Sciatic nerve (tissue), 2 donors: ENCODE results near the gene ASIP. TPM values are rescaled to one million over a fixed set of nuclear protein-coding genes. Genes with fewer than 3 reads are reported as not detected.
A peak's percentile ranks its signal among the peaks of the same experiment; 100 is the strongest.
"Not testable (repeated sequence)": the region's sequence is repeated elsewhere in the genome, so short reads cannot be mapped to it uniquely, and the experiment has no call there.

ENCODE experiments used
- ATAC-seq: fragments of 200-7000 bp; cut with Tn5 transposase; one replicate; pipeline ENCODE4 v1.9.1; 2020; ENCODE audit warnings: mild to moderate bottlenecking, moderate library complexity
- DNase-seq: peaks from one replicate; pipeline ENCODE4 v3.0.0-alpha.2; 2020; ENCODE audit warnings: low spot score
- intact Hi-C: fragments of 100-400 bp; cut with DNase I; formaldehyde crosslinking; loops from one replicate; pipeline ENCODE4 v1.14.2; 2022
- total RNA-seq: library from RNA; stranded (reverse); fragmentation: NEBNext Ultra II Directional; extraction: Animal tissue kit (Norgen Biotek cat#: 25700); gene quantifications from one replicate; pipeline ENCODE4 v1.2.1, GENCODE V29; 2021
- donor health status: DM: no; HTN: no; CAD: no.
- donor health status: DM: no; HTN: no; CAD: no.

Gene ASIP
- total RNA-seq, 1 donor from 2014 or later: 3.0 TPM

GRCh38 chr20:34237942-34238341, 3.3 kb upstream of the ASIP start:
- DNase-seq: no peak
- intact Hi-C loops: no loop called here
- ATAC-seq: no peak

GRCh38 chr20:34240121-34240520, 1.1 kb upstream of the ASIP start:
- DNase-seq (no peak), ATAC-seq (no peak)
- intact Hi-C loops: loop anchor here (10.0 kb wide), 1 partner anchor 1095 kb away; no protein-coding TSS in a partner anchor

- intact Hi-C loops: loop anchor here (10.0 kb wide), 1 partner anchor 1097 kb away; no protein-coding TSS in a partner anchor
- not testable (repeated sequence) for ATAC-seq, DNase-seq
Observed at GRCh38 chr20:34242015-34242414, 792 bp downstream of the ASIP start.

- intact Hi-C loops: loop anchor here (10.0 kb wide), 1 partner anchor 1098 kb away; no protein-coding TSS in a partner anchor
- no peak for ATAC-seq
- DNase-seq: no peak
Observed at GRCh38 chr20:34242879-34243278, 1.7 kb downstream of the ASIP start.

- intact Hi-C loops: loop anchor here (10.0 kb wide), 1 partner anchor 1099 kb away; no protein-coding TSS in a partner anchor
- DNase-seq (no peak), ATAC-seq (no peak)
Observed at GRCh38 chr20:34243377-34243776, 2.2 kb downstream of the ASIP start.

- no peak for DNase-seq
- no peak for ATAC-seq
- intact Hi-C loops: loop anchor here (10.0 kb wide), 1 partner anchor 1101 kb away; no protein-coding TSS in a partner anchor
Observed at GRCh38 chr20:34246126-34246626, 5.0 kb downstream of the ASIP start.

GRCh38 chr20:34249291-34249690, 8.1 kb downstream of the ASIP start:
- ATAC-seq (peak; percentile 62), DNase-seq (no peak)
- intact Hi-C loops: loop anchor here (10.0 kb wide), 1 partner anchor 1104 kb away; no protein-coding TSS in a partner anchor

GRCh38 chr20:34250005-34250404, 8.8 kb downstream of the ASIP start:
- no peak for ATAC-seq
- no peak for DNase-seq
- intact Hi-C loops: no loop called here

- intact Hi-C loops: no loop called here
- ATAC-seq: no peak
Observed at GRCh38 chr20:34251619-34252018, 10.4 kb downstream of the ASIP start.

GRCh38 chr20:34252431-34253086, 11.3 kb downstream of the ASIP start:
- ATAC-seq, DNase-seq, intact Hi-C loops: not testable (repeated sequence)

More at GRCh38 chr20:34251619-34252018, 10.4 kb downstream of the ASIP start:
- no peak for DNase-seq

- DNase-seq: no peak
- intact Hi-C loops: no loop called here
- no peak for ATAC-seq
Observed at GRCh38 chr20:34254979-34255378, 13.8 kb downstream of the ASIP start.

- DNase-seq: no peak
- intact Hi-C loops: no loop called here
- no peak for ATAC-seq
Observed at GRCh38 chr20:34256629-34257124, 15.5 kb downstream of the ASIP start.

GRCh38 chr20:34260208-34260942, 19.2 kb downstream of the ASIP start:
- ATAC-seq (no peak), DNase-seq (no peak)
- intact Hi-C loops: no loop called here

- intact Hi-C loops: no loop called here
- ATAC-seq (peak; percentile 74), DNase-seq (no peak)
Observed at GRCh38 chr20:34262488-34263288, 21.5 kb downstream of the ASIP start.

- intact Hi-C loops, DNase-seq, ATAC-seq: not testable (repeated sequence)
Observed at GRCh38 chr20:34263468-34263867, 22.2 kb downstream of the ASIP start.

- intact Hi-C loops: no loop called here
- ATAC-seq (no peak), DNase-seq (no peak)
Observed at GRCh38 chr20:34264141-34264540, 22.9 kb downstream of the ASIP start.

- DNase-seq: no peak
- intact Hi-C loops: no loop called here
- no peak for ATAC-seq
Observed at GRCh38 chr20:34268145-34268544, 26.9 kb downstream of the ASIP start.

GRCh38 chr20:34268851-34269636, 27.8 kb downstream of the ASIP start:
- intact Hi-C loops: no loop called here
- DNase-seq (no peak), ATAC-seq (peak; percentile 79)
